IMR-90 (cell line): ENCODE data around the gene GSPT2. TPM values are rescaled to one million over a fixed set of nuclear protein-coding genes. Genes with fewer than 3 reads are reported as not detected.

Source experiments
- ATAC-seq: fragments of 200-7000 bp; cut with Tn5 transposase; 2 replicates; pipeline ENCODE4 v1.9.1; 2020; ENCODE audit warnings: low read depth, mild to moderate bottlenecking, moderate library complexity
- BruUV-seq: library from RNA; stranded (reverse); fragments of 400-500 nt; replicated peaks from 2 replicates; lab custom pipeline; 2021; lab: Mats Ljungman, UMichigan
- CTCF ChIA-PET: fragments of 300-600 bp; formaldehyde crosslinking; extraction: SDS; loops from one replicate; lab custom pipeline; 2021; ENCODE audit warnings: antibody characterized with exemption; lab: Yijun Ruan, JAX
- POLR2A ChIA-PET: fragments of 300-600 bp; sonication (Branson Sonifier 250); formaldehyde crosslinking; loops from one replicate; lab custom pipeline; 2022; ENCODE audit warnings: antibody characterized with exemption; ENCODE audit not compliant: unreplicated experiment; lab: Charles Lee
- DNase-seq: peaks from one replicate; pipeline ENCODE4 v3.0.0; 2013
- H2AFZ ChIP-seq: replicated peaks from 2 replicates; pipeline ENCODE3; 2013; ENCODE audit warnings: low read length, mild to moderate bottlenecking; ENCODE audit not compliant: poor library complexity
- H2AK5ac ChIP-seq: 2 replicates; pipeline ENCODE4 v1.6.1; 2013; ENCODE audit warnings: low read depth, low read length, inconsistent platforms
- H2AK9ac ChIP-seq: replicated peaks from 2 replicates; pipeline ENCODE3; 2013; ENCODE audit warnings: mild to moderate bottlenecking, low read depth, low read length, moderate library complexity; ENCODE audit not compliant: poor library complexity
- H2BK120ac ChIP-seq: 2 replicates; pipeline ENCODE4 v1.6.1; 2013; ENCODE audit warnings: low read depth, low read length, inconsistent platforms
- H2BK15ac ChIP-seq: 3 replicates; pipeline ENCODE4 v1.6.1; 2013; ENCODE audit warnings: low read depth, low read length, inconsistent platforms
- H2BK20ac ChIP-seq: 2 replicates; pipeline ENCODE4 v1.6.1; 2013; ENCODE audit warnings: low read depth, mild to moderate bottlenecking, inconsistent platforms, low read length, moderate library complexity
- H2BK5ac ChIP-seq: 2 replicates; pipeline ENCODE4 v1.6.1; 2013; ENCODE audit warnings: mild to moderate bottlenecking, low read depth, low read length, inconsistent platforms; ENCODE audit not compliant: poor library complexity, severe bottlenecking
- H3K14ac ChIP-seq: replicated peaks from 2 replicates; pipeline ENCODE4 v1.6.1; 2013; ENCODE audit warnings: low read depth, low read length, inconsistent platforms
- H3K18ac ChIP-seq: 2 replicates; pipeline ENCODE4 v1.6.1; 2013; ENCODE audit warnings: low read depth, low read length, control low read depth
- H3K23ac ChIP-seq: 2 replicates; pipeline ENCODE4 v1.6.1; 2013; ENCODE audit warnings: low read depth, low read length, inconsistent platforms
- H3K27ac ChIP-seq: 2 replicates; pipeline ENCODE4 v1.5.1; 2013; ENCODE audit warnings: mild to moderate bottlenecking, control low read depth, low read length; ENCODE audit not compliant: insufficient read depth
- H3K27me3 ChIP-seq: 2 replicates; pipeline ENCODE4 v1.6.1; 2013; ENCODE audit warnings: low read length; ENCODE audit not compliant: control insufficient read depth, insufficient read depth
- H3K36me3 ChIP-seq: 2 replicates; pipeline ENCODE4 v1.6.1; 2013; ENCODE audit warnings: low read length, mixed read lengths; ENCODE audit not compliant: control insufficient read depth, insufficient read depth
- H3K4ac ChIP-seq: 2 replicates; pipeline ENCODE4 v1.6.1; 2013; ENCODE audit warnings: low read depth, low read length, inconsistent platforms
- H3K4me1 ChIP-seq: 2 replicates; pipeline ENCODE4 v1.6.1; 2013; ENCODE audit warnings: low read length, mixed read lengths; ENCODE audit not compliant: control insufficient read depth, insufficient read depth
- H3K4me2 ChIP-seq: 2 replicates; pipeline ENCODE4 v1.6.1; 2013; ENCODE audit warnings: low read depth, mild to moderate bottlenecking, control low read depth, low read length, moderate library complexity
- H3K4me3 ChIP-seq: 2 replicates; pipeline ENCODE4 v1.5.1; 2013; ENCODE audit warnings: low read depth, mild to moderate bottlenecking, control low read depth, low read length, moderate library complexity; ENCODE audit not compliant: insufficient read depth
- H3K56ac ChIP-seq: 2 replicates; pipeline ENCODE4 v1.6.1; 2013; ENCODE audit warnings: low read length, inconsistent platforms; ENCODE audit not compliant: insufficient read depth; ENCODE audit errors: extremely low read depth
- H3K79me1 ChIP-seq, 2 experiments: 2 replicates each; pipeline ENCODE4 v1.6.1; 2013; ENCODE audit warnings: low read length in 2 of 2, inconsistent platforms in 1 of 2, low read depth in 1 of 2
- H3K9ac ChIP-seq: 2 replicates; pipeline ENCODE4 v1.6.1; 2013; ENCODE audit warnings: low read depth, low read length, control low read depth
- H3K9me1 ChIP-seq: 2 replicates; pipeline ENCODE4 v1.6.1; 2013; ENCODE audit warnings: low read length, inconsistent platforms; ENCODE audit not compliant: insufficient read depth
- H3K9me3 ChIP-seq: 2 replicates; pipeline ENCODE4 v1.6.1; 2013; ENCODE audit warnings: low read length; ENCODE audit not compliant: control insufficient read depth, insufficient read depth
- H4K20me1 ChIP-seq: 2 replicates; pipeline ENCODE4 v1.6.1; 2013; ENCODE audit warnings: low read length, inconsistent platforms; ENCODE audit not compliant: insufficient read depth
- H4K5ac ChIP-seq: 2 replicates; pipeline ENCODE4 v1.6.1; 2013; ENCODE audit warnings: mild to moderate bottlenecking, low read depth, low read length, control low read depth
- H4K8ac ChIP-seq, 2 experiments: 2 replicates each; pipeline ENCODE4 v1.6.1; 2013; ENCODE audit warnings: low read depth in 2 of 2, low read length in 2 of 2, control low read depth in 1 of 2, inconsistent platforms in 1 of 2
- H4K91ac ChIP-seq: 2 replicates; pipeline ENCODE4 v1.6.1; 2013; ENCODE audit warnings: low read depth, low read length, inconsistent platforms; ENCODE audit not compliant: insufficient read depth
- BHLHE40 ChIP-seq: fragments of 150-350 bp; IDR thresholded peaks from 2 replicates; pipeline ENCODE4 v1.6.1; 2016; ENCODE audit warnings: mild to moderate bottlenecking, low read depth, low read length
- CEBPB ChIP-seq: IDR thresholded peaks from 2 replicates; pipeline ENCODE4 v1.6.1; 2012; ENCODE audit warnings: low read depth, low read length, improper control_type of control experiment
- CHD1 ChIP-seq: IDR thresholded peaks from 2 replicates; pipeline ENCODE4 v1.6.1; 2012; ENCODE audit warnings: low read depth, low read length, improper control_type of control experiment
- FOS ChIP-seq: fragments of 150-350 bp; IDR thresholded peaks from 2 replicates; pipeline ENCODE4 v1.6.1; 2016; ENCODE audit warnings: low read depth, low read length
- MAFK ChIP-seq: IDR thresholded peaks from 2 replicates; pipeline ENCODE4 v1.6.1; 2012; ENCODE audit warnings: low read depth, low read length, improper control_type of control experiment
- MAZ ChIP-seq: IDR thresholded peaks from 2 replicates; pipeline ENCODE4 v1.6.1; 2012; ENCODE audit warnings: low read depth, mild to moderate bottlenecking, low read length, improper control_type of control experiment, moderate library complexity, borderline replicate concordance
- MXI1 ChIP-seq: IDR thresholded peaks from 2 replicates; pipeline ENCODE4 v1.6.1; 2012; ENCODE audit warnings: low read depth, mild to moderate bottlenecking, low read length, moderate library complexity, borderline replicate concordance
- NFE2L2 ChIP-seq: fragments of 150-350 bp; IDR thresholded peaks from 2 replicates; pipeline ENCODE4 v1.6.1; 2016; ENCODE audit warnings: low read depth, mild to moderate bottlenecking, low read length
- POLR2A ChIP-seq: IDR thresholded peaks from 2 replicates; pipeline ENCODE4 v1.6.1; 2012; ENCODE audit warnings: mild to moderate bottlenecking, low read depth, low read length
- RAD21 ChIP-seq: IDR thresholded peaks from 2 replicates; pipeline ENCODE4 v1.6.1; 2012; ENCODE audit warnings: low read length, improper control_type of control experiment
- RCOR1 ChIP-seq: IDR thresholded peaks from 2 replicates; pipeline ENCODE4 v1.6.1; 2012; ENCODE audit warnings: mild to moderate bottlenecking, low read length, improper control_type of control experiment; ENCODE audit not compliant: insufficient replicate concordance
- RFX5 ChIP-seq: IDR thresholded peaks from 2 replicates; pipeline ENCODE4 v1.8.0; 2012; ENCODE audit warnings: low read depth, mild to moderate bottlenecking, low read length, moderate library complexity
- SMC3 ChIP-seq: fragments of 150-350 bp; IDR thresholded peaks from 2 replicates; pipeline ENCODE4 v1.6.1; 2016; ENCODE audit warnings: low read depth, mild to moderate bottlenecking, antibody characterized with exemption, low read length, moderate library complexity
- USF2 ChIP-seq: fragments of 150-350 bp; IDR thresholded peaks from 2 replicates; pipeline ENCODE4 v1.6.1; 2017; ENCODE audit warnings: mild to moderate bottlenecking, antibody characterized with exemption, low read length, low read depth
- WGBS, 2 experiments: methylation state at CpG; one replicate each; pipeline versions ENCODE4 v1.1.5 to v1.1.7; 2013; ENCODE audit warnings: missing lambda C conversion rate in 2 of 2; ENCODE audit not compliant: insufficient read length in 1 of 2; ENCODE audit errors: extremely low coverage in 2 of 2; 5-methylcytosine and 5-hydroxymethylcytosine counted together
- dilution Hi-C: fragments of 300-500 bp; cut with HindIII; formaldehyde crosslinking; loops from one replicate; pipeline ENCODE4 v1.14.3; 2018; ENCODE audit warnings: low sequenced_read_pairs; ENCODE audit not compliant: unreplicated experiment
- in situ Hi-C: fragments of 300-500 bp; cut with MboI; formaldehyde crosslinking; loops from 3 replicates; pipeline ENCODE4 v1.14.3; 2019; ENCODE audit warnings: low sequenced_read_pairs, inconsistent platforms, mixed read lengths
- intact Hi-C: fragments of 100-400 bp; cut with micrococcal nuclease; formaldehyde crosslinking; loops from 2 replicates; pipeline ENCODE4 v1.10.0; 2022
- polyA plus RNA-seq, 3 experiments: library from polyadenylated mRNA; depleted of rRNA; stranded (reverse); fragments of >200 nt; gene quantifications; 2 replicates each; pipeline ENCODE4 v1.2.3, GENCODE V29; 2012; ENCODE audit warnings: low replicate concordance in 1 of 3
- total RNA-seq: library from RNA; depleted of rRNA; stranded (reverse); fragments of >200 nt; gene quantifications from 2 replicates; pipeline ENCODE4 v1.2.3, GENCODE V29; 2012
- TF ChIP-seq, protein P1 (sequence below): fragments of 150-350 bp; IDR thresholded peaks from 2 replicates; pipeline ENCODE4 v1.6.1; 2016; ENCODE audit warnings: low read depth, mild to moderate bottlenecking, low read length, moderate library complexity, borderline replicate concordance

GSPT2 gene
- total and polyA plus RNA-seq, 2 of the 4 experiments (the other 2 are of a cell fraction), result 5.4 to 5.9 TPM

GRCh38 chrX:51795136-51795535 is 51.9 kb downstream of the GSPT2 start:
- no CpG with 5 or more reads among the region's 2 CpGs for WGBS, 2 experiments
- H3K23ac ChIP-seq, result no peak overlapping the region
- H3K4me3 ChIP-seq, result no peak overlapping the region
- ATAC-seq (no peak), DNase-seq (no peak)
- intact Hi-C loops, result no loop called here
- H2BK5ac ChIP-seq, result no peak overlapping the region
- H4K5ac ChIP-seq, result no peak overlapping the region
- H3K4me2 ChIP-seq, result no peak overlapping the region
- H3K4me1 ChIP-seq, result no peaks in the 10 kb centered on the region
- dilution Hi-C loops, result no loop called here
- H3K18ac ChIP-seq, result no peak overlapping the region
- no peak overlapping the region for H2BK120ac ChIP-seq
- no peak overlapping the region for H2AFZ ChIP-seq
- H3K36me3 ChIP-seq, result no peaks in the 10 kb centered on the region
- no peaks in the 10 kb centered on the region for H3K79me1 ChIP-seq
- no peak overlapping the region for H2AK9ac ChIP-seq
- TF ChIP-seq MXI1 (no peak), RFX5 (no peak), NFE2L2 (no peak), CEBPB (no peak), MAZ (no peak), FOS (no peak), POLR2A (no peak), BHLHE40 (no peak), MAFK (no peak), SMC3 (no peak), RAD21 (no peak), CHD1 (no peak), USF2 (no peak), RCOR1 (no peak)
- TF ChIP-seq, protein P1, sequence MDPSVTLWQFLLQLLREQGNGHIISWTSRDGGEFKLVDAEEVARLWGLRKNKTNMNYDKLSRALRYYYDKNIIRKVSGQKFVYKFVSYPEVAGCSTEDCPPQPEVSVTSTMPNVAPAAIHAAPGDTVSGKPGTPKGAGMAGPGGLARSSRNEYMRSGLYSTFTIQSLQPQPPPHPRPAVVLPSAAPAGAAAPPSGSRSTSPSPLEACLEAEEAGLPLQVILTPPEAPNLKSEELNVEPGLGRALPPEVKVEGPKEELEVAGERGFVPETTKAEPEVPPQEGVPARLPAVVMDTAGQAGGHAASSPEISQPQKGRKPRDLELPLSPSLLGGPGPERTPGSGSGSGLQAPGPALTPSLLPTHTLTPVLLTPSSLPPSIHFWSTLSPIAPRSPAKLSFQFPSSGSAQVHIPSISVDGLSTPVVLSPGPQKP, result no peak
- H2BK15ac ChIP-seq, result no peak overlapping the region
- H3K27ac ChIP-seq, result no peak overlapping the region
- no peaks in the 10 kb centered on the region; the same call in 1 of the 2 replicates for H3K27me3 ChIP-seq
- H4K8ac ChIP-seq, result no peak overlapping the region
- ChIA-PET POLR2A (no interaction called here), CTCF (no interaction called here)
- BruUV-seq, result no TSS peak
- in situ Hi-C loops, result no loop called here
- H3K9me3 ChIP-seq, result no peaks in the 10 kb centered on the region
- H3K14ac ChIP-seq, result no peak overlapping the region
- no peaks in the 10 kb centered on the region for H3K9me1 ChIP-seq
- H3K4ac ChIP-seq, result no peak overlapping the region
- no peak overlapping the region for H3K9ac ChIP-seq
- H3K56ac ChIP-seq, result no peak overlapping the region
- H2AK5ac ChIP-seq, result no peak overlapping the region
- H4K91ac ChIP-seq, result no peak overlapping the region
- H4K20me1 ChIP-seq, result no peaks in the 10 kb centered on the region
- H2BK20ac ChIP-seq, result no peak overlapping the region
